ENCODE measurements around the gene SERP2. TPM values are rescaled to one million over a fixed set of nuclear protein-coding genes. Genes with fewer than 3 reads are reported as not detected.

SERP2 gene
- total RNA-seq, 1 experiment from 2014 or later = 1.2 TPM

- Histone ChIP-seq H3K36me3 (ENCODE audit: low read depth, low read length) (no peaks in the 10 kb centered on the region), H3K9ac (ENCODE audit: low read length) (no peak overlapping the region), H3F3A (ENCODE audit: low read length, unreplicated experiment) (no peaks in the 10 kb centered on the region), H2AFZ (ENCODE audit: low read length) (no peak overlapping the region), H3K9me3 (ENCODE audit: low read length) (no peaks in the 10 kb centered on the region), H3K4me3 (ENCODE audit: low read length) (no peak overlapping the region), H3K4me1 (ENCODE audit: insufficient read depth, low read length) (no peaks in the 10 kb centered on the region), H3K4me2 (ENCODE audit: low read length) (no peak overlapping the region), H3K9me2 (replicated peaks; ENCODE audit: low read length) (no peaks in the 10 kb centered on the region), H4K20me1 (ENCODE audit: low read length) (no peaks in the 10 kb centered on the region), H3K27me3 (ENCODE audit: low read length) (no peaks in the 10 kb centered on the region), H3K79me2 (ENCODE audit: low read length) (no peaks in the 10 kb centered on the region), H3K27ac (ENCODE audit: low read length) (no peak overlapping the region)
- TF ChIP-seq EZH2 (IDR thresholded peaks at IDR 0.05; ENCODE audit: low read length, unreplicated experiment) (no peak), CTCF (conservative IDR thresholded peaks at IDR 0.05; ENCODE audit: low read depth, low read length) (no peak), EZH2phosphoT487 (IDR thresholded peaks at IDR 0.05; ENCODE audit: borderline replicate concordance, low read length) (no peak)
- BruUV-seq (replicated peaks) = no TSS peak
- CTCF ChIA-PET = no interaction called here
- POLR2A ChIA-PET (ENCODE audit: unreplicated experiment) = no interaction called here
- DNase-seq (no peak), ATAC-seq (no peak)
- intact Hi-C loops (cut with micrococcal nuclease) = no loop called here
Measured at GRCh38 chr13:44414716-44415115, 41.1 kb downstream of the SERP2 start.

- no peaks in the 10 kb centered on the region for H4K20me1 ChIP-seq (ENCODE audit: low read length)
- ChIA-PET CTCF (no interaction called here), POLR2A (ENCODE audit: unreplicated experiment) (interaction anchor here (0.6 kb wide), 1 partner anchor 21 kb away, joined by 3 read pairs; no protein-coding TSS in a partner anchor)
- no peak overlapping the region for H2AFZ ChIP-seq (ENCODE audit: low read length)
- H3K9me2 ChIP-seq (replicated peaks; ENCODE audit: low read length) = no peaks in the 10 kb centered on the region
- H3K4me2 ChIP-seq (ENCODE audit: low read length) = no peak overlapping the region
- H3F3A ChIP-seq (ENCODE audit: low read length, unreplicated experiment) = no peaks in the 10 kb centered on the region
- H3K36me3 ChIP-seq (ENCODE audit: low read depth, low read length) = no peaks in the 10 kb centered on the region
- no peak overlapping the region for H3K27ac ChIP-seq (ENCODE audit: low read length)
- no peaks in the 10 kb centered on the region for H3K79me2 ChIP-seq (ENCODE audit: low read length)
- H3K9me3 ChIP-seq (ENCODE audit: low read length) = no peaks in the 10 kb centered on the region
- ATAC-seq (no peak), DNase-seq (no peak)
- intact Hi-C loops (cut with micrococcal nuclease) = no loop called here
- TF ChIP-seq EZH2 (IDR thresholded peaks at IDR 0.05; ENCODE audit: low read length, unreplicated experiment) = no peak
- no peak for TF ChIP-seq CTCF (conservative IDR thresholded peaks at IDR 0.05; ENCODE audit: low read depth, low read length)
- no peak for TF ChIP-seq EZH2phosphoT487 (IDR thresholded peaks at IDR 0.05; ENCODE audit: borderline replicate concordance, low read length)
- H3K27me3 ChIP-seq (ENCODE audit: low read length) = no peaks in the 10 kb centered on the region
- BruUV-seq (replicated peaks) = no TSS peak
- no peaks in the 10 kb centered on the region for H3K4me1 ChIP-seq (ENCODE audit: insufficient read depth, low read length)
- no peak overlapping the region for H3K4me3 ChIP-seq (ENCODE audit: low read length)
- H3K9ac ChIP-seq (ENCODE audit: low read length) = no peak overlapping the region
Measured at GRCh38 chr13:44415815-44416214, 42.2 kb downstream of the SERP2 start.

- DNase-seq (no peak), ATAC-seq (no peak)
- H3K4me2 ChIP-seq (ENCODE audit: low read length) = no peak overlapping the region
- H3K4me3 ChIP-seq (ENCODE audit: low read length) = no peak overlapping the region
- no peak overlapping the region for H2AFZ ChIP-seq (ENCODE audit: low read length)
- no peak overlapping the region for H3K9ac ChIP-seq (ENCODE audit: low read length)
- no peak for TF ChIP-seq EZH2 (IDR thresholded peaks at IDR 0.05; ENCODE audit: low read length, unreplicated experiment)
- no peak for TF ChIP-seq EZH2phosphoT487 (IDR thresholded peaks at IDR 0.05; ENCODE audit: borderline replicate concordance, low read length)
- no peak for TF ChIP-seq CTCF (conservative IDR thresholded peaks at IDR 0.05; ENCODE audit: low read depth, low read length)
- H3K9me2 ChIP-seq (replicated peaks; ENCODE audit: low read length) = no peaks in the 10 kb centered on the region
- no peaks in the 10 kb centered on the region for H3K4me1 ChIP-seq (ENCODE audit: insufficient read depth, low read length)
- no peaks in the 10 kb centered on the region for H4K20me1 ChIP-seq (ENCODE audit: low read length)
- H3K27ac ChIP-seq (ENCODE audit: low read length) = no peak overlapping the region
- no peaks in the 10 kb centered on the region for H3F3A ChIP-seq (ENCODE audit: low read length, unreplicated experiment)
- intact Hi-C loops (cut with micrococcal nuclease) = no loop called here
- no peaks in the 10 kb centered on the region for H3K36me3 ChIP-seq (ENCODE audit: low read depth, low read length)
- ChIA-PET POLR2A (ENCODE audit: unreplicated experiment) (interaction anchor here (0.6 kb wide), 1 partner anchor 21 kb away, joined by 3 read pairs; no protein-coding TSS in a partner anchor), CTCF (no interaction called here)
- no peaks in the 10 kb centered on the region for H3K79me2 ChIP-seq (ENCODE audit: low read length)
- H3K27me3 ChIP-seq (ENCODE audit: low read length) = no peaks in the 10 kb centered on the region
- BruUV-seq (replicated peaks) = no TSS peak
- H3K9me3 ChIP-seq (ENCODE audit: low read length) = no peaks in the 10 kb centered on the region
Measured at GRCh38 chr13:44416301-44416700, 42.7 kb downstream of the SERP2 start.

Measured in PC-3 (cell line).